Colonic mucosa (tissue), 4 donors: Measurements from ENCODE around the gene SPRED1. TPM values are rescaled to one million over a fixed set of nuclear protein-coding genes. Genes with fewer than 3 reads are reported as not detected.

ENCODE experiments used
- DNase-seq: peaks from one replicate; pipeline ENCODE4 v3.0.0-alpha.2; 2020
- H3K27ac ChIP-seq: fragments of 200-600 bp; one replicate; pipeline ENCODE4 v1.8.0; 2021
- H3K27me3 ChIP-seq: fragments of 200-600 bp; one replicate; pipeline ENCODE4 v1.8.0; 2021
- H3K36me3 ChIP-seq: fragments of 200-600 bp; one replicate; pipeline ENCODE4 v1.8.0; 2021
- H3K4me1 ChIP-seq: fragments of 200-600 bp; one replicate; pipeline ENCODE4 v1.8.0; 2021; ENCODE audit warnings: mild to moderate bottlenecking
- H3K4me3 ChIP-seq: fragments of 200-600 bp; one replicate; pipeline ENCODE4 v1.8.0; 2021
- H3K9ac ChIP-seq, 2 donors: one replicate each; pipeline ENCODE4 v1.7.0; 2013; ENCODE audit warnings: control low read depth in 2 of 2, low read depth in 2 of 2, low read length in 2 of 2
- H3K9me3 ChIP-seq: fragments of 200-600 bp; one replicate; pipeline ENCODE4 v1.8.0; 2021
- intact Hi-C: fragments of 100-400 bp; cut with DNase I; formaldehyde crosslinking; loops from one replicate; pipeline ENCODE4 v1.14.1; 2022
- total RNA-seq, 2 donors: library from RNA; stranded (reverse); fragmentation: NEBNext Ultra II Directional in 1 of 2; extraction: Animal tissue kit (Norgen Biotek cat#: 25700) in 1 of 2; gene quantifications; one replicate each; pipeline ENCODE4 v1.2.1, GENCODE V29; 2021
- TF ChIP-seq, protein P1 (sequence below): fragments of 200-600 bp; IDR thresholded peaks from one replicate; pipeline ENCODE4 v1.8.0; 2022; ENCODE audit warnings: antibody characterized with exemption, mild to moderate bottlenecking
- donor health status: healthy.
- donor health status: DM: no; HTN: no; CAD: no.
- donor health status: DM: no; HTN: no; CAD: no.

SPRED1 gene
- total RNA-seq, 2 donors from 2014 or later: 26.8 to 28.0 TPM

DNA sequence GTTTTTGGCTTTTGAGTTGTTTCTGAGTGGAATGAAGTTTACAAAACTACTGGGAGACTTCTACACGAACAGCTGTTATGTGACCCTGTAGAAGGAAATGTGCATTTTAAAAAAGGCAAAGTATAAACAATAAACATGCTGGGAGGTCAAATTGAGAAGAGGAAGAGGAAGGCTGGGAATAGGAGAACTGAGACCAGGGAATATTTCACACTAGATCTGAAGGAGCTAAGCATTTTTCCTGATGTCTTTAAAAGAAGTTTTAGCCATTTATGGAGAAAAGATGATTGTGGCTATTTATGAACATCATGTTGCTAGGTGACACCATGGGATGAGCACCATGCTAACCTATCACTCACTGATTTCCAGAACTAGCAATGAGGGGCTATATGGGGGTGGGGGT is 125.0 kb downstream of the SPRED1 start:
- Histone ChIP-seq H3K9me3 (no peaks in the 10 kb centered on the region), H3K4me1 (no peaks in the 10 kb centered on the region), H3K27ac (peak overlapping the region; percentile 55), H3K9ac (no peak overlapping the region), H3K36me3 (no peaks in the 10 kb centered on the region), H3K4me3 (no peak overlapping the region), H3K27me3 (no peaks in the 10 kb centered on the region)
- TF ChIP-seq, protein P1, sequence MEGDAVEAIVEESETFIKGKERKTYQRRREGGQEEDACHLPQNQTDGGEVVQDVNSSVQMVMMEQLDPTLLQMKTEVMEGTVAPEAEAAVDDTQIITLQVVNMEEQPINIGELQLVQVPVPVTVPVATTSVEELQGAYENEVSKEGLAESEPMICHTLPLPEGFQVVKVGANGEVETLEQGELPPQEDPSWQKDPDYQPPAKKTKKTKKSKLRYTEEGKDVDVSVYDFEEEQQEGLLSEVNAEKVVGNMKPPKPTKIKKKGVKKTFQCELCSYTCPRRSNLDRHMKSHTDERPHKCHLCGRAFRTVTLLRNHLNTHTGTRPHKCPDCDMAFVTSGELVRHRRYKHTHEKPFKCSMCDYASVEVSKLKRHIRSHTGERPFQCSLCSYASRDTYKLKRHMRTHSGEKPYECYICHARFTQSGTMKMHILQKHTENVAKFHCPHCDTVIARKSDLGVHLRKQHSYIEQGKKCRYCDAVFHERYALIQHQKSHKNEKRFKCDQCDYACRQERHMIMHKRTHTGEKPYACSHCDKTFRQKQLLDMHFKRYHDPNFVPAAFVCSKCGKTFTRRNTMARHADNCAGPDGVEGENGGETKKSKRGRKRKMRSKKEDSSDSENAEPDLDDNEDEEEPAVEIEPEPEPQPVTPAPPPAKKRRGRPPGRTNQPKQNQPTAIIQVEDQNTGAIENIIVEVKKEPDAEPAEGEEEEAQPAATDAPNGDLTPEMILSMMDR: no peak
- no peak for DNase-seq
- intact Hi-C loops: no loop called here

- intact Hi-C loops: no loop called here
- Histone ChIP-seq H3K9me3 (no peaks in the 10 kb centered on the region), H3K27ac (peak overlapping the region; percentile 55), H3K9ac (no peak overlapping the region), H3K36me3 (no peaks in the 10 kb centered on the region), H3K4me3 (no peak overlapping the region), H3K27me3 (no peaks in the 10 kb centered on the region), H3K4me1 (no peaks in the 10 kb centered on the region)
- no peak for DNase-seq
- TF ChIP-seq, protein P1: no peak
These were observed 125.5 kb downstream of the SPRED1 start for GRCh38 chr15:38378161-38378560.

DNA sequence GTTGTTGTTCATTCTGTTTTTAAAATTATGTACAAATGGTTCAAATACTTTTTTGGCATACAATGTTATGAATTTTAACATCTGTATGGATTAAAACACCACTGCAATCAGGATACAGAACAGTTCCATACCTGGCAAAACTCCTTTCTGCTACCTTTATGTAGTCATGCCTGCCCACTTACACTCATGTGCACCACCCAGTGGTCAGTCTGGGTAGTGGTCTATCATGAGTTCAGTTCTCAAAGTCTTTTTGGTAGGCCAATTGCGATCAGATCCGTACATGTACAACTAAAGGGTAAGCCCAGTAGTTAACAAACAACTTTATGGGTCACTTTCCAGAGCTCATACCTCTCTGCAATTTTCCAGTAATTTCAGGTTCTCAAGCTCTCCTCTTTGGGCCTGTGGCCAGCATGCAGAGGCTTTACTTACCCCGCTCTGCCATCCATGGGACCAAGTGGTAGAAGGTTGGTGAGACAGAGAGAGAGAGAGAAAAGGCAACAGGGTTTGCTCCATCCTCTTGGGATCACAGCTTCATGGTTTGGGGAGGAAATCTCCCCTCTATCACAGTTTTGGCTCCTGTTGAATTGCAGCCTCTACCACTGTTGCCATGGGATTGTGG is 137.4 kb downstream of the SPRED1 start:
- Histone ChIP-seq H3K9ac (no peak overlapping the region), H3K27ac (no peak overlapping the region), H3K27me3 (no peaks in the 10 kb centered on the region), H3K36me3 (no peaks in the 10 kb centered on the region), H3K4me1 (no peaks in the 10 kb centered on the region), H3K9me3 (no peaks in the 10 kb centered on the region), H3K4me3 (no peak overlapping the region)
- TF ChIP-seq, protein P1: peak; percentile 70
- intact Hi-C loops: loop anchor here (10.0 kb wide), 1 partner anchor 395 kb away; no protein-coding TSS in a partner anchor
- peak; percentile 84 for DNase-seq

DNA sequence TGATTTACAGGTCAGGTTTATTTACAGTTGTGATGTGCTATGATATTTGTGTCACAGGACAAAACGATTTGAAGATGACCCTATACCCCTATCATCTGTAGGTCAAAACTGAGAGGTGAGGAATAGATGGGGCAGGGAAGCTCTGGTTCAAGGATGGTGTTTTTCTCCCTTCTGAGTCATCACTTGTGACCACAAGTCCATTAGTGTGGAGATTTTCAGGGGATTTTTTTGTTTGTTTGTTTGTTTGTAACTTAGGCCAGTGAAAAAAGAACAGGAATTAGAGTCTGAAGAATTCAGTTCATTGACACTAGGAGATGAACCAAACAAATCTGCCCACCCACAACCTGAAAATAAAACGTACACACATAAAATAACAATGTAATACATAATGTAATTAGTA is 138.6 kb downstream of the SPRED1 start:
- Histone ChIP-seq H3K27me3 (no peaks in the 10 kb centered on the region), H3K36me3 (no peaks in the 10 kb centered on the region), H3K4me3 (no peak overlapping the region), H3K9ac (no peak overlapping the region), H3K9me3 (no peaks in the 10 kb centered on the region), H3K27ac (no peak overlapping the region), H3K4me1 (no peaks in the 10 kb centered on the region)
- TF ChIP-seq, protein P1: no peak
- intact Hi-C loops: no loop called here
- no peak for DNase-seq

- TF ChIP-seq, protein P1: no peak
These were observed 145.5 kb downstream of the SPRED1 start for GRCh38 chr15:38398134-38398533.

More at GRCh38 chr15:38398134-38398533, 145.5 kb downstream of the SPRED1 start:
- Histone ChIP-seq H3K4me1 (no peaks in the 10 kb centered on the region), H3K9me3 (no peaks in the 10 kb centered on the region), H3K27me3 (no peaks in the 10 kb centered on the region), H3K36me3 (no peaks in the 10 kb centered on the region), H3K9ac (no peak overlapping the region), H3K27ac (no peak overlapping the region), H3K4me3 (no peak overlapping the region)
- DNase-seq: no peak
- intact Hi-C loops: no loop called here
